HG02938 (cell line): ENCODE data around the gene DNAAF5.
A peak's percentile ranks its signal among the peaks of the same experiment; 100 is the strongest.

Source experiments
- ATAC-seq: cut with Tn5 transposase; IDR thresholded peaks from one replicate; pipeline ENCODE4 v1.9.1; 2021; ENCODE audit warnings: mild to moderate bottlenecking, moderate library complexity; ENCODE audit not compliant: unreplicated experiment

Gene DNAAF5

GRCh38 chr7:726084-726853, at the start of gene DNAAF5:
DNAAF5 (plus strand) TSS chr7:726699; CDS start chr7:726721, 22 bp downstream.
- ATAC-seq: peak; percentile 84

- no peak for ATAC-seq
Observed at GRCh38 chr7:676972-677385, 49.5 kb upstream of the DNAAF5 start.

GRCh38 chr7:680411-681127, 45.9 kb upstream of the DNAAF5 start:
- no peak for ATAC-seq

GRCh38 chr7:681551-682307, 44.8 kb upstream of the DNAAF5 start:
- ATAC-seq: no peak

- ATAC-seq: no peak
Observed at GRCh38 chr7:682810-683209, 43.7 kb upstream of the DNAAF5 start.

- no peak for ATAC-seq
Observed at GRCh38 chr7:683526-684205, 42.8 kb upstream of the DNAAF5 start.

GRCh38 chr7:684416-684815, 42.1 kb upstream of the DNAAF5 start:
- ATAC-seq: no peak

- ATAC-seq: no peak
Observed at GRCh38 chr7:685540-685939, 41.0 kb upstream of the DNAAF5 start.

GRCh38 chr7:690478-691360, 35.8 kb upstream of the DNAAF5 start:
- ATAC-seq: no peak

GRCh38 chr7:691361-692045, 35.0 kb upstream of the DNAAF5 start:
- ATAC-seq: no peak

- ATAC-seq: no peak
Observed at GRCh38 chr7:693280-693679, 33.2 kb upstream of the DNAAF5 start.

- no peak for ATAC-seq
Observed at GRCh38 chr7:696426-696811, 30.1 kb upstream of the DNAAF5 start.

- no peak for ATAC-seq
Observed at GRCh38 chr7:696812-697551, 29.5 kb upstream of the DNAAF5 start.

GRCh38 chr7:698515-699475, 27.7 kb upstream of the DNAAF5 start:
- no peak for ATAC-seq

GRCh38 chr7:699476-700170, 26.9 kb upstream of the DNAAF5 start:
- no peak for ATAC-seq

- ATAC-seq: no peak
Observed at GRCh38 chr7:701086-701671, 25.3 kb upstream of the DNAAF5 start.

- no peak for ATAC-seq
Observed at GRCh38 chr7:703049-703448, 23.4 kb upstream of the DNAAF5 start.
